Measurements from ENCODE around the gene RAP1GAP.

Gene RAP1GAP

DNA sequence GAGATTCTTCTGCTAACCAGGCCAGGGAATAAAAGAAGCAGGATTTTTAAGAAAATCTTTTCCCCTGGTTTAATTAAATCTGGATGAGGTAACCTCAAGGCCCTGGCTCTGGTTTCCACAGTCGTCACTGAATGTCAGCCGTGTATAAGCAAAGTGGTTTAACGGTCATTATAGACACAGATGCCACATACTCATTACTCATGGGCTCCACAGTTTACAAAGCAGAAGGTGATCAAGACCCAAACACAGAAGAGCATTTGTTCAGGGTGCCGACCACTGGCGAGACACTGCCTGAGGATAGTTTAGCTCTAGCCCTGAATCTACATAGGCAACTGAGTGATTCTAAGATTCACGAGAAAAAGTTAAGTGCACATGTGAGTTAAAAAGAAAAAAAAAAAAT, 27.8 kb upstream of the RAP1GAP start:
- no peaks in the 10 kb centered on the region for H3K27me3 ChIP-seq
- DNase-seq, result no peak
- no peaks in the 10 kb centered on the region for H3K4me1 ChIP-seq
- H3K9me3 ChIP-seq, result no peaks in the 10 kb centered on the region
- TF ChIP-seq CTCF (IDR thresholded peaks at IDR 0.05; ENCODE audit: low read depth, low read length), result no peak
- no peak overlapping the region for H3K4me3 ChIP-seq (ENCODE audit: low read depth, low read length)
- no peaks in the 10 kb centered on the region; the same call in 1 of the 2 replicates for H3K36me3 ChIP-seq

DNA sequence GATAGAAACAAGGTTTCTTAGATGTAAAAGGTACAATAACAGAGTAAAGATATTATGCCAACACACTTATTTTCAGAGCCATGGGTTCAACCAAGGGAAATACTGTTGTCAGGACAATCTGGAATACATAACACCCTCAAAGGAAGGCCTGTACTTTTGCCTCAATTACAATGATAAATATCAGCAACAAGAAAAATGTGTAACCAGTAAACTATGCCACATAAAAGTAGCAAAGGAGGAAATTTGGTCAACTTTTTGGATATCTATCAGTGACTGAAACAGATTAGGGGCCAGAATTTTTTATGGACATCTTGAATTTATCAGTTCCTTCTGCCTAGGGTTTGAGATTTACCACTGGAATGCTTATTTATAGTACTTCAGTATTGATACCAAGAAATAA, 24.6 kb upstream of the RAP1GAP start:
- Histone ChIP-seq H3K36me3 (no peaks in the 10 kb centered on the region; the same call in 1 of the 2 replicates), H3K9me3 (no peaks in the 10 kb centered on the region), H3K4me3 (ENCODE audit: low read depth, low read length) (no peak overlapping the region), H3K27me3 (no peaks in the 10 kb centered on the region), H3K4me1 (no peaks in the 10 kb centered on the region)
- DNase-seq, result no peak
- no peak for TF ChIP-seq CTCF (IDR thresholded peaks at IDR 0.05; ENCODE audit: low read depth, low read length)

GRCh38 chr1:21691739-21692138, 22.6 kb upstream of the RAP1GAP start:
- no peaks in the 10 kb centered on the region for H3K27me3 ChIP-seq
- H3K4me3 ChIP-seq (ENCODE audit: low read depth, low read length), result no peak overlapping the region
- no peaks in the 10 kb centered on the region; the same call in 1 of the 2 replicates for H3K36me3 ChIP-seq
- no peaks in the 10 kb centered on the region for H3K4me1 ChIP-seq
- TF ChIP-seq CTCF (IDR thresholded peaks at IDR 0.05; ENCODE audit: low read depth, low read length), result no peak
- H3K9me3 ChIP-seq, result no peaks in the 10 kb centered on the region
- no peak for DNase-seq

DNA sequence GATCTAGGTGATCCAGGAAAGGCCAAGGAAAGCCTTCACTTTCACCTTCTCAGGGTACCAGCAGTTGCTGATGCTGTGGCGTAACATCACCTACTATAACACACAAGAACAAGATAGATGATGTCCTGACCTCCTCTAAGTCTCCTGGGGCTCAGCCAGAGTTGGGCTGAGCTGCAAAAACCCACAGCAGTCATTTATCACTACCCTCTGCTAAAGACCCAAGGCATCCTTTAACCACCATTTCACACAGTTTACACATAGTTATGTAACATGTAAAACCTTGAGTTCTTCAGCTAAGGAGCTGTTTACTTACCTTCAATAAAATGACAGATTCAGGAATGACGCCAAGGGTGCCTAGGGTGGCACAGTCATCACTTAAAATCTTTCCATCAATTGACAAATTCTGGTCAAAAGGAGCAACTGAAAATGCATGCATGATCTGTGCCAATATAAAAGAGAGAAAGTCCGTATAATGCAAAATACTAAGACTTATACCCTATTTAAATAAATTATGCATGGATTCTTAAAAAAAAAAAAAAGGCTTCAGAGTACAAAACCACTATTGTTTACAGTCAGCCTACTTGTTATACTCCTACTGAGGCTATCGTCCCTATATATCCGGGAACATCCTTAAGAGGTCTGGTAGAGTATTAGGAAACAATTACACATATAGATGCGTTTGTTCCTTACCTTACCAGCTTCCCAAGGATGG, 20.7 kb upstream of the RAP1GAP start:
- Histone ChIP-seq H3K36me3 (peaks cover 5% of the 10 kb centered on the region; the same call in 1 of the 2 replicates), H3K9me3 (no peaks in the 10 kb centered on the region), H3K27me3 (no peaks in the 10 kb centered on the region), H3K4me3 (ENCODE audit: low read depth, low read length) (no peak overlapping the region), H3K4me1 (no peaks in the 10 kb centered on the region)
- TF ChIP-seq CTCF (IDR thresholded peaks at IDR 0.05; ENCODE audit: low read depth, low read length), result no peak
- DNase-seq, result no peak

DNA sequence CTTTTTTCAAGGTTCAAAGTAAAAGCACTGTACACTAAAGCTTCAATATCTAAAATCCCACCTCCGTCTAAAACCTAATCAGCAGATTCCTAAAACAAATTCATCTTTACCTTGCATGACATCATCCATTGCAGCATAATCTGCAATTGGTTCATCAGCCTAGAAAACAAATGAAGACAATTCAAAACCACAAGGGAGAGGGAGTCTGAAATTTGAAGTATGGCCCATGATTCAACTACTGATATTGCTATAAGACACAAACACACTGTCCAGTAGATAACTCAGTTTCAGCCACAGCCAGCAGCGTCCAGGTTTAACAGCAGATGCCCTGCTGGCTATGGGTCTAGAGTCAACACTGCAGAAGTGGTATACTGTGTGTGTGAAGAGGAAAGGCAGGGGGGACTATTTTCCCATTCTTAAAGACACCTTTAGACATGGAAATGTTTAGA, 17.9 kb upstream of the RAP1GAP start:
- Histone ChIP-seq H3K36me3 (peaks cover 5% of the 10 kb centered on the region; the same call in 1 of the 2 replicates), H3K9me3 (no peaks in the 10 kb centered on the region), H3K27me3 (no peaks in the 10 kb centered on the region), H3K4me1 (no peaks in the 10 kb centered on the region), H3K4me3 (ENCODE audit: low read depth, low read length) (no peak overlapping the region)
- TF ChIP-seq CTCF (IDR thresholded peaks at IDR 0.05; ENCODE audit: low read depth, low read length), result no peak
- no peak for DNase-seq

DNA sequence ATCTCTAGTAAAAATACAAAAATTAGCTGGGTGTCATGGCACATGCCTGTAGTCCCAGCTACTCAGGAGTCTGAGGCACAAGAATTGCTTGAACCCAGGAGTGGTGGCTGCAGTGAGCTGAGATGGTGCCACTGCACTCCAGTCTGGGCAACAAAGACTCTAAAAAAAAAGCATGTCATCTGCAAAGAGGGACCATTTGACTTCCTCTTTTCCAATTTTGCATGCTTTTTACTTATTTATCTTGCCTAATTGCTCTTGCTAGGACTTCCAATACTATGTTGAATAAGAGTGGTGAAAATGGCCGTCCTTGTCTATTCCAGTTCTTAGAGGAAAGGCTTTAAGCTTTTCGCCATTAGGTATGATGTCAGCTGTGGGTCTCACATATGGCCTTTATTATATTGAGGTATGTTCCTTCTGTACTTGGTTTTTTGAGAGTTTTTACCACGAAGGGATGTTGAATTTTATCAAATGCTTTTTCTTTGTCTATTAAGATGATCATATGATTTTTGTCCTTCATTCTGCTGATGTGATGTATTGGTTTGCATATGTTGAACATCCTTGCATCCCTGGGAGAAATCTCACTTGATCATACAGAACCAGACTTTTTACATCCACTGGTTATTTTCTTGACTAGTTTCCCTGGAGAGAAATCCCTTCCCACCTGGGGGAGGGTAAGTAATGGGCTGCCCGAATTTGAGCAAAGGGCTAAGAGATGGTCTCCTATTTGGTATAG, 17.0 kb upstream of the RAP1GAP start:
- DNase-seq, result no peak

More for the DNA sequence above, 17.0 kb upstream of the RAP1GAP start:
- no peak for TF ChIP-seq CTCF (IDR thresholded peaks at IDR 0.05; ENCODE audit: low read depth, low read length)
- H3K9me3 ChIP-seq, result no peaks in the 10 kb centered on the region
- H3K4me1 ChIP-seq, result no peaks in the 10 kb centered on the region
- no peak overlapping the region for H3K4me3 ChIP-seq (ENCODE audit: low read depth, low read length)
- H3K36me3 ChIP-seq, result peaks cover 5% of the 10 kb centered on the region; the same call in 1 of the 2 replicates
- H3K27me3 ChIP-seq, result no peaks in the 10 kb centered on the region
